ENCODE data around the gene MAGI1.

Gene MAGI1

DNA sequence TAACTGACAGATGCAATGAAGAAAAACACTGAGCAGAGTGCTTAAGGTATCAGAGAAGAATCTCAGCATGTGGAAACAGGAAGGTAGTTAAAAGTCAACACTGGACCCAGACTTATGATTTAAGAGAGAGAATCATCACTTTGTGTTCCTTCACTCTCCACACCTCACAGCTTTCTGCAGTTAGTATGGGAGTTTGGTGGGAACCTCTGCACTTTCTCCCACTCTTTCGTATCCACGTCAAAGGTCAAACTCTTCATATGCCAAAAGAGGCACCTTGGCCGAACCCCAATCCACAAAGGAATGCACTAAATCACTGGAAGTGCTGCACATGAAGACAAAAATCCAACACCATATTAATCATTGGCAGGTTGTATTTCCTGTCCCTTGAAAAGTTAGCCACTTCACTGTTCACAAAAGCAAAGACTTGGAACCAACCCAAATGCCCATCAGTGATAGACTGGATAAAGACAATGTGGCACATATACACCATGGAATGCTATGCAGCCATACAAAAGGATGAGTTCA lies 361.2 kb downstream of the MAGI1 start:
- H3K4me3 ChIP-seq: no peak overlapping the region
- H3K27ac ChIP-seq: no peak overlapping the region
- H3K36me3 ChIP-seq: no peaks in the 10 kb centered on the region
- H3K27me3 ChIP-seq: no peaks in the 10 kb centered on the region
- H3K9me3 ChIP-seq: no peaks in the 10 kb centered on the region
- TF ChIP-seq, protein P1, sequence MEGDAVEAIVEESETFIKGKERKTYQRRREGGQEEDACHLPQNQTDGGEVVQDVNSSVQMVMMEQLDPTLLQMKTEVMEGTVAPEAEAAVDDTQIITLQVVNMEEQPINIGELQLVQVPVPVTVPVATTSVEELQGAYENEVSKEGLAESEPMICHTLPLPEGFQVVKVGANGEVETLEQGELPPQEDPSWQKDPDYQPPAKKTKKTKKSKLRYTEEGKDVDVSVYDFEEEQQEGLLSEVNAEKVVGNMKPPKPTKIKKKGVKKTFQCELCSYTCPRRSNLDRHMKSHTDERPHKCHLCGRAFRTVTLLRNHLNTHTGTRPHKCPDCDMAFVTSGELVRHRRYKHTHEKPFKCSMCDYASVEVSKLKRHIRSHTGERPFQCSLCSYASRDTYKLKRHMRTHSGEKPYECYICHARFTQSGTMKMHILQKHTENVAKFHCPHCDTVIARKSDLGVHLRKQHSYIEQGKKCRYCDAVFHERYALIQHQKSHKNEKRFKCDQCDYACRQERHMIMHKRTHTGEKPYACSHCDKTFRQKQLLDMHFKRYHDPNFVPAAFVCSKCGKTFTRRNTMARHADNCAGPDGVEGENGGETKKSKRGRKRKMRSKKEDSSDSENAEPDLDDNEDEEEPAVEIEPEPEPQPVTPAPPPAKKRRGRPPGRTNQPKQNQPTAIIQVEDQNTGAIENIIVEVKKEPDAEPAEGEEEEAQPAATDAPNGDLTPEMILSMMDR (IDR thresholded peaks at IDR 0.05): no peak
- intact Hi-C loops (cut with DNase I; ENCODE audit: low total_unique reads): no loop called here
- H3K4me1 ChIP-seq: peaks cover 0 to 23% (median 8%) of the 10 kb centered on the region in 4 donors
- no peak for DNase-seq

DNA sequence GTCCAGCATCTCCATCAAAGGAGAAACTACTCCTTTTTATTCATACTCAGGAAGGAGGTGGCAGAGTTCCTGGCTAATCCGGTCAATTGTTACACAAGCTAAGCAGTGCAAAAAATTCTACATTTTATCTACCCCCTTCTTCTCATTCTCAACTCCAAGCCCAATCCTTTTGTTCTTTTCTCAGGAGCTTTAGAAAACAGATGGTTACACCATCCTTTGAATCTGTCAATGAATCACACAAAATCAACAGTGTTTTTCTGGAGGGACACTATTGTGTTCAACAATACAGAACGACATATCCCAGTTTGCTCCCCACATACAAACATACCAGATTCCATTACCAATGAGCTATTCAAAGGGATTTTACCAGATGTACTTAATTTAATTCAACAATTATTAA lies 362.1 kb downstream of the MAGI1 start:
- peaks cover 0 to 23% (median 8%) of the 10 kb centered on the region in 4 donors for H3K4me1 ChIP-seq
- no peaks in the 10 kb centered on the region for H3K9me3 ChIP-seq
- no peaks in the 10 kb centered on the region for H3K27me3 ChIP-seq
- DNase-seq: no peak
- no peak overlapping the region for H3K27ac ChIP-seq
- intact Hi-C loops (cut with DNase I; ENCODE audit: low total_unique reads): no loop called here
- no peak overlapping the region for H3K4me3 ChIP-seq
- TF ChIP-seq, protein P1 (IDR thresholded peaks at IDR 0.05): no peak
- no peaks in the 10 kb centered on the region for H3K36me3 ChIP-seq

DNA sequence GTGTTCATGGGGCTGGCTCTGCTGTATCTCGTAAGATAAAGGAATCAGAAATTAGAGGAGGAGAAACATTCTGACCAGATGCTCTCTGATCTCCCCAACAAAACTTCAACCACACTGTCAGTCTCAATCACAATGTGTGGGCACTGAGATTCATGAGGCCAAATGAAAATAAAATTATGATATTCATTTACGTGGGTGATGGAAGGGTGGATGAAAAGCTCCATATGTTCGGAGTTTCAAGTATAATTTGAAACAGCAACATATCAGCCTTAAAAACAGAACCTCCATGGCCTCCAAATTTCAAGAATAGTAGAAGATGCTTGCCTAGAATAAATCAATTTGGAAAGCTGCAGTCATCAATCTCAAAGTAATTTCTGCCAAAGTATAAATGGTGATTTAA lies 363.7 kb downstream of the MAGI1 start:
- peaks cover 0 to 23% (median 8%) of the 10 kb centered on the region in 4 donors for H3K4me1 ChIP-seq
- H3K27me3 ChIP-seq: no peaks in the 10 kb centered on the region
- intact Hi-C loops (cut with DNase I; ENCODE audit: low total_unique reads): no loop called here
- no peaks in the 10 kb centered on the region for H3K36me3 ChIP-seq
- no peak overlapping the region for H3K4me3 ChIP-seq
- no peak overlapping the region for H3K27ac ChIP-seq
- no peak for DNase-seq
- H3K9me3 ChIP-seq: no peaks in the 10 kb centered on the region
- TF ChIP-seq, protein P1 (IDR thresholded peaks at IDR 0.05): no peak

DNA sequence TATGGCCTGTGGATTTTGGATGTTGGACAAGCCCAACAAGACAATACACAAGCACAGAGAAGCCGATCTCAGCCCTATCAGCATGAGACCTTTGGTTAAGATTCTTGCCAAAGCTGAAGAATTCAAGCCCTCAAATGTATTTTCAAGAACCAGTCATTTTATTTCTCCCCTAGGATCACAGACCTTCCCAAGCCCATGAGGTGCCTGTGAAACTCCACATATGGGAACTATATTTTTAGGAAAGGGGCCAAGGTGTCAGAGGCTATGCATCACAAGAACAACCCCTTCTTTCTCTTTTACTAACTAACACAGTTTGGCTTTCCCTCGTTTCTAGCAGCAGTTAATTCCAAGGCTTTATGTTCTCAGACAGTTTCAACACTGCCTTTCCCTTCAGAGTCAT lies 364.5 kb downstream of the MAGI1 start:
- TF ChIP-seq, protein P1 (IDR thresholded peaks at IDR 0.05): no peak
- DNase-seq: no peak
- intact Hi-C loops (cut with DNase I; ENCODE audit: low total_unique reads): no loop called here
- Histone ChIP-seq H3K27me3 (no peaks in the 10 kb centered on the region), H3K9me3 (no peaks in the 10 kb centered on the region), H3K4me1 (peaks cover 0 to 27% (median 8%) of the 10 kb centered on the region in 4 donors), H3K27ac (no peak overlapping the region), H3K4me3 (no peak overlapping the region), H3K36me3 (no peaks in the 10 kb centered on the region)

DNA sequence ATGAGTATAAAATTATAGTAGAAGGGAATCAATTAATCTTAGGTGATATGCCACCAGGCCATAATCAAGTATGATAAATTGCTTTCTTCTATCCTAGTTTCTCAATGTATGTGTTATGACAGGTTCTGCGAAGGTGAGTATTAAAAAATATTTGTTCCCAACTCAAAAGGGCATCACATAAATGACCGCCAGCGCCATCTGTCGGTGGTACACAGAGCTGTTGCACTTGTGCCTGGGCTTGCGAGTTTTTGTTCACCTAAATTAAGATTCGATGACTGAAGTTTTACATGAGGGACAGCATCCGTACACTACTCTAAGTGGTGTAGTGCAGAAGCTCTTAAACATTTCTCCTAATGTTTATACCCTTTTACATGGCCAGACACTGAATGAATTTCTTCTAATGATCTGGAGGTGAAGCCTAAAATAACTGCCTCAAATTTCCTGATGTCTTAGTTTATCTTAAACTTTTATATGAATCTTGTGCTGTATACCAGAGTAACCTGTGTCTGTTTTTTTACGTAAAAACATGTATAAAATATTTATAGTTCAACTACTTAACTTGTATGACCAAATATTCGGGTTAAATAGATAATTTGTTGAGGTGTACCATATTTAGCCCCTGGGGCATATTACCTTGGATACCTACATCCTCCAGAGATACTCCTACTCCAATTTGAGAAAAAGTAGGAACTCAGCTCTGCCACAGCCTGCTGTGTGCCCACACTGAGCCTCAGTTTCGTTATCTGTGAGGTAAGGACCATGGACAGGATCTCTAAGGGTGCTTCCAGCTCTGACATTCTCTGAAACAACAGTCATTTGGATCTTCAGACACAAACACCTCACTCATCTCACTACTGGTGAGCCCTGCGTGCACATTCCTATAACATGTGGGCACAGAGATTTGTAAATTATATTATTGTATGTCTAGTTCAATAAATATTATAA lies 365.6 kb downstream of the MAGI1 start:
- Histone ChIP-seq H3K4me1 (peaks cover 0 to 33% (median 8%) of the 10 kb centered on the region in 4 donors), H3K9me3 (no peaks in the 10 kb centered on the region), H3K36me3 (no peaks in the 10 kb centered on the region), H3K4me3 (no peak overlapping the region), H3K27me3 (no peaks in the 10 kb centered on the region), H3K27ac (no peak overlapping the region)
- intact Hi-C loops (cut with DNase I; ENCODE audit: low total_unique reads): no loop called here
- TF ChIP-seq, protein P1 (IDR thresholded peaks at IDR 0.05): peak; percentile 59 to 68
- DNase-seq: peak; percentile 49 to 64

Measured in tibial artery (tissue), 4 donors.